ENCODE results near the gene PNPLA6. TPM values are rescaled to one million over a fixed set of nuclear protein-coding genes. Genes with fewer than 3 reads are reported as not detected.
A peak's percentile ranks its signal among the peaks of the same experiment; 100 is the strongest.

The PNPLA6 gene
- total and polyA plus RNA-seq, 2 of the 13 experiments (the other 11 are each of a cell fraction or from before 2014, with no cell fraction given) = 24.9 to 28.2 TPM

- TF ChIP-seq ZNF776 (CRISPR knock-in tag; IDR thresholded peaks at IDR 0.05) (peak; percentile 76), KIAA2018 (CRISPR knock-in tag; IDR thresholded peaks at IDR 0.05; ENCODE audit: borderline replicate concordance) (no peak), REL (CRISPR knock-in tag; conservative IDR thresholded peaks at IDR 0.05) (no peak), KDM4B (CRISPR knock-in tag; IDR thresholded peaks at IDR 0.05) (peak; percentile 83; the same call in 1 of the 2 replicates), ZSCAN30 (CRISPR knock-in tag; IDR thresholded peaks at IDR 0.05) (no peak), ZFP37 (CRISPR knock-in tag; IDR thresholded peaks at IDR 0.05; ENCODE audit: borderline replicate concordance) (0 out of 2 replicates have a peak, but pooled peaks have one; percentile 53), ZBTB39 (CRISPR knock-in tag; IDR thresholded peaks at IDR 0.05) (no peak), NPAS2 (CRISPR knock-in tag; IDR thresholded peaks at IDR 0.05; ENCODE audit: borderline replicate concordance) (no peak), GTF3A (CRISPR knock-in tag; conservative IDR thresholded peaks at IDR 0.05) (0 out of 2 replicates have a peak, but pooled peaks have one; percentile 72), MBD4 (IDR thresholded peaks at IDR 0.05; ENCODE audit: borderline replicate concordance, low read length) (no peak), GPBP1L1 (CRISPR knock-in tag; IDR thresholded peaks at IDR 0.05) (no peak), KLF16 (CRISPR knock-in tag; IDR thresholded peaks at IDR 0.05) (peak in 1 of 2 experiments; percentile 97; a peak in 2 of 4 replicates), LRRFIP1 (CRISPR knock-in tag; conservative IDR thresholded peaks at IDR 0.05) (no peak)
These were observed 13.2 kb upstream of the PNPLA6 start, which contains the start of gene MCOLN1 (continued) for GRCh38 chr19:7522072-7522922.

Measured in HepG2 (cell line).